GM23248 (cell line): Measurements from ENCODE around the gene DAO.

ENCODE experiments used
- EZH2 ChIP-seq: fragments of 200-600 bp; sonication (generic); IDR thresholded peaks from 2 replicates; pipeline ENCODE4 v1.6.1; 2018; ENCODE audit warnings: antibody characterized with exemption, mild to moderate bottlenecking; ENCODE audit not compliant: insufficient read depth, poor library complexity, severe bottlenecking
- EZH2phosphoT487 ChIP-seq: fragments of 200-600 bp; sonication (generic); IDR thresholded peaks from 2 replicates; pipeline ENCODE4 v1.6.1; 2018; ENCODE audit warnings: antibody characterized with exemption, moderate library complexity, mild to moderate bottlenecking, low read depth; ENCODE audit not compliant: insufficient read depth

DNA sequence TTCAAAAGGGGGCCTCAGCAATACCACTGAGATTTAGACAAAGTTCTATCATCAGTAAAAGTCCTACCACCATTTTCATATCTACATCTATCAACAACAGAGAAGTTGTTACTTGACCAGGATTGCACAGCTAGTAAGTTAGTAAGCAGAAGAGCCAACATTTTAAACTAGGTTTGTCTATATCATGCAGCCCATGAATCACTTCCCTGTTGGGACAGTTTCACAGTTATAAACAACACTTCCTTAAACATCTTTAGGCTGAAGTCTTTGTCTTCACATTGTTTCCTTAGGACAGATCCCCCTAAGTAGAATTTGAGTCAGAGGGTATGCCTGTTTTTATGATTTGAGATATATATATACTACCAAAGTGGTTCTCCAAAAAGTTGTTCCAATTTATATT, 68.5 kb downstream of the DAO start:
- TF ChIP-seq EZH2, result no peak
- TF ChIP-seq EZH2phosphoT487, result no peak
